WTC11 (cell line): ENCODE data around the gene FARP2. TPM values are rescaled to one million over a fixed set of nuclear protein-coding genes. Genes with fewer than 3 reads are reported as not detected.

Source experiments
- ATAC-seq: fragments of 200-7000 bp; cut with Tn5 transposase; 2 replicates; pipeline ENCODE4 v1.10.0; 2021; ENCODE audit warnings: mild to moderate bottlenecking, moderate library complexity
- CTCF ChIA-PET: fragments of 300-600 bp; sonication (Branson Sonifier 250); formaldehyde crosslinking; loops from one replicate; lab custom pipeline; 2021; ENCODE audit warnings: antibody characterized with exemption; lab: Charles Lee
- POLR2A ChIA-PET: fragments of 350-600 bp; sonication (Branson Sonifier 250); formaldehyde crosslinking; loops from one replicate; lab custom pipeline; 2021; ENCODE audit warnings: antibody characterized with exemption; lab: Charles Lee
- DNase-seq: peaks from one replicate; pipeline ENCODE4 v3.0.0; 2021; ENCODE audit warnings: low spot score
- H3K27ac Mint-ChIP-seq: 2 replicates; pipeline ENCODE4 v1.8.0; 2021; ENCODE audit warnings: mixed read lengths
- H3K27me3 Mint-ChIP-seq: 2 replicates; pipeline ENCODE4 v1.8.0; 2021; ENCODE audit warnings: low read depth, mild to moderate bottlenecking, moderate library complexity, mixed read lengths
- H3K36me3 Mint-ChIP-seq: 2 replicates; pipeline ENCODE4 v1.8.0; 2021; ENCODE audit warnings: mixed read lengths
- H3K4me1 Mint-ChIP-seq: 2 replicates; pipeline ENCODE4 v1.8.0; 2022; ENCODE audit warnings: mixed read lengths
- H3K4me3 Mint-ChIP-seq: 2 replicates; pipeline ENCODE4 v1.8.0; 2021; ENCODE audit warnings: mild to moderate bottlenecking, moderate library complexity, mixed read lengths
- H3K9me3 Mint-ChIP-seq: 2 replicates; pipeline ENCODE4 v1.8.0; 2021; ENCODE audit warnings: mixed read lengths
- ARID4B ChIP-seq: sonication (generic); formaldehyde crosslinking; IDR thresholded peaks from 2 replicates; pipeline ENCODE4 v1.8.0; 2023; ENCODE audit warnings: missing genetic modification reagents, mild to moderate bottlenecking, borderline replicate concordance
- ATF3 ChIP-seq: sonication (generic); formaldehyde crosslinking; conservative IDR thresholded peaks from 2 replicates; pipeline ENCODE4 v1.8.1; 2022; ENCODE audit warnings: mild to moderate bottlenecking, missing genetic modification reagents
- CREM ChIP-seq: sonication (generic); formaldehyde crosslinking; IDR thresholded peaks from 2 replicates; pipeline ENCODE4 v1.8.1; 2022; ENCODE audit warnings: mild to moderate bottlenecking, missing genetic modification reagents, moderate library complexity
- FOXJ3 ChIP-seq: sonication (generic); formaldehyde crosslinking; IDR thresholded peaks from 2 replicates; pipeline ENCODE4 v1.9.0; 2021; ENCODE audit warnings: missing genetic modification reagents, mild to moderate bottlenecking, borderline replicate concordance
- HMGA2 ChIP-seq: fragments of 250-450 bp; sonication (Bioruptor Pico); IDR thresholded peaks from 2 replicates; pipeline ENCODE4 v1.4.0; 2021; ENCODE audit warnings: mild to moderate bottlenecking, moderate library complexity
- PRDM15 ChIP-seq: sonication (generic); formaldehyde crosslinking; IDR thresholded peaks from 2 replicates; pipeline ENCODE4 v1.8.0; 2022; ENCODE audit warnings: missing genetic modification reagents
- PREB ChIP-seq: sonication (generic); formaldehyde crosslinking; IDR thresholded peaks from 2 replicates; pipeline ENCODE4 v1.8.1; 2022; ENCODE audit warnings: mild to moderate bottlenecking, missing genetic modification reagents, moderate library complexity, borderline replicate concordance
- SMAD4 ChIP-seq: sonication (generic); formaldehyde crosslinking; IDR thresholded peaks from 2 replicates; pipeline ENCODE4 v1.8.0; 2022; ENCODE audit warnings: mild to moderate bottlenecking, missing genetic modification reagents
- USF2 ChIP-seq: sonication (generic); formaldehyde crosslinking; IDR thresholded peaks from 2 replicates; pipeline ENCODE4 v1.8.1; 2023; ENCODE audit warnings: mild to moderate bottlenecking, missing genetic modification reagents, moderate library complexity
- ZNF396 ChIP-seq: fragments of 250-450 bp; sonication (Bioruptor Pico); IDR thresholded peaks from 2 replicates; pipeline ENCODE4 v1.8.0; 2021; ENCODE audit warnings: mild to moderate bottlenecking, moderate library complexity, borderline replicate concordance
- total RNA-seq: library from RNA; stranded (reverse); gene quantifications from 3 replicates; pipeline ENCODE4 v1.2.3, GENCODE V29; 2021
- TF ChIP-seq, protein P1 (sequence below): sonication (generic); formaldehyde crosslinking; IDR thresholded peaks from 2 replicates; pipeline ENCODE4 v1.8.1; 2023; ENCODE audit warnings: mild to moderate bottlenecking, missing genetic modification reagents
- TF ChIP-seq, protein P2 (sequence below): sonication (generic); formaldehyde crosslinking; IDR thresholded peaks from 2 replicates; pipeline ENCODE4 v1.8.0; 2022; ENCODE audit warnings: mild to moderate bottlenecking, missing genetic modification reagents
- TF ChIP-seq, protein P3 (sequence below): sonication (generic); formaldehyde crosslinking; IDR thresholded peaks from 2 replicates; pipeline ENCODE4 v1.8.1; 2023; ENCODE audit warnings: mild to moderate bottlenecking, missing genetic modification reagents

Gene FARP2
- total RNA-seq, 1 experiment from 2014 or later = 37.8 TPM

DNA sequence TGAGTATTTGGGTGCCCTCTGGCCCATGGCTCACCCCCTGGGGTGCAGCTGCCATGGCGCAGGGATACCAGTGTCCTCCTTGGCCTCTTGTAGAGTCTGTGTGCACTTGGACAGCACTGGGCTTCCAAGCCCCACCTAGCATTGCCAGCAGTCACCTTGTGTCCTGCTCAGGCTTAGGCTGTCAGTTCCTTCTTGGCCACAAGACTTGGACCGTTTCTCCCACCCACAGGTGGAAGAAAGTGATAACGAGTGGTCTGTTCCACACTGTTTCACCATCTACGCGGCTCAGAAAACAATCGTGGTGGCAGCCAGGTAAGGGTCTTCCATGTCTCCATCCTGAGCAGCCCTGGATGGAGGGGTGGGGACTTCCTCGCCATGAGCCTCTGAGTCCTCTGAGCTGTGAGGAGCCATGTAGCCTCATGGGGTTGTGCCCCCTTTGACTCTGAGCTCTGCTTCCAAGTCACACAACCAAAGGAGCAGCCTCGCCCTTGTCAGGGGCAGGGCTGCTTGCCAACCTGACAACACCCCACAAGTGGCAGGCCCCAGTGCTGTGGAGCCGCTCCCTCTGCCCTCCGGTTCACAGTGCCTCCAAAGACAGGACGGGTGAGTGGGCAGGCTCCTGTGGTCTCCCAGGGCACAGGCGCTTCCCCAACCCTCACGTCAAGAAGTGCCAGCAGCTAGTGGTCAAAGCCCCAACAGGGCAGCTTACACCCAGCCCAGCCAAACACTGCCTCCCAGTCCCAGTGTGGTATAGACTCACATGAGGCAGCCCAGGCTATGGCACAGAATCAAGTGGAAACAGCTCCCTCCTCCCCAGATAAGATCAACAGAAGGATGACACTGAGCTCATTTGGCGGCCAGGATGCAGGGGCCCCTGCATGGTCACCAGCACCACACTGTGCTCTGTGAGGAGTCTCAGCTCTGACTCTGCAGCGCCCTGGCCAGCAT lies 133.9 kb downstream of the FARP2 start:
- 0 out of 2 replicates have a peak, but pooled peaks cover 2% of the 10 kb centered on the region for H3K9me3 Mint-ChIP-seq
- peak overlapping the region; percentile 5; the same call in 1 of the 2 replicates for H3K27ac Mint-ChIP-seq
- peaks cover 7% of the 10 kb centered on the region; the same call in 1 of the 2 replicates for H3K36me3 Mint-ChIP-seq
- ChIA-PET POLR2A (no interaction called here), CTCF (interaction anchor here (0.8 to 1.6 kb wide), 3 partner anchors 8 to 98 kb away, joined by 3 to 6 read pairs (median 4); no protein-coding TSS in a partner anchor)
- no peak overlapping the region for H3K4me3 Mint-ChIP-seq
- DNase-seq (no peak), ATAC-seq (no peak)
- H3K27me3 Mint-ChIP-seq = no peaks in the 10 kb centered on the region
- H3K4me1 Mint-ChIP-seq = peaks cover 2% of the 10 kb centered on the region; the same call in 1 of the 2 replicates
- TF ChIP-seq ARID4B (CRISPR knock-in tag) = no peak
- no peak for TF ChIP-seq ATF3 (CRISPR knock-in tag)
- no peak for TF ChIP-seq PREB (CRISPR knock-in tag)

- Mint-ChIP-seq H3K36me3 (peaks cover 13% of the 10 kb centered on the region), H3K9me3 (0 out of 2 replicates have a peak, but pooled peaks cover 2% of the 10 kb centered on the region), H3K4me3 (no peak overlapping the region), H3K27ac (peak overlapping the region; percentile 91), H3K4me1 (peaks cover 2% of the 10 kb centered on the region; the same call in 1 of the 2 replicates), H3K27me3 (no peaks in the 10 kb centered on the region)
- ChIA-PET CTCF (interaction anchor here (0.8 to 1.6 kb wide), 4 partner anchors 9 to 650 kb away, joined by 3 to 6 read pairs (median 4); no protein-coding TSS in a partner anchor), POLR2A (interaction anchor here (1.2 kb wide), 1 partner anchor 10 kb away, joined by 4 read pairs; no protein-coding TSS in a partner anchor)
- ATAC-seq = peak; percentile 36
- DNase-seq = no peak
- TF ChIP-seq HMGA2 (CRISPR knock-in tag) = no peak
- TF ChIP-seq SMAD4 = no peak
- TF ChIP-seq USF2 (CRISPR knock-in tag) = no peak
- TF ChIP-seq ZNF396 (CRISPR knock-in tag) = no peak
- TF ChIP-seq, protein P1, sequence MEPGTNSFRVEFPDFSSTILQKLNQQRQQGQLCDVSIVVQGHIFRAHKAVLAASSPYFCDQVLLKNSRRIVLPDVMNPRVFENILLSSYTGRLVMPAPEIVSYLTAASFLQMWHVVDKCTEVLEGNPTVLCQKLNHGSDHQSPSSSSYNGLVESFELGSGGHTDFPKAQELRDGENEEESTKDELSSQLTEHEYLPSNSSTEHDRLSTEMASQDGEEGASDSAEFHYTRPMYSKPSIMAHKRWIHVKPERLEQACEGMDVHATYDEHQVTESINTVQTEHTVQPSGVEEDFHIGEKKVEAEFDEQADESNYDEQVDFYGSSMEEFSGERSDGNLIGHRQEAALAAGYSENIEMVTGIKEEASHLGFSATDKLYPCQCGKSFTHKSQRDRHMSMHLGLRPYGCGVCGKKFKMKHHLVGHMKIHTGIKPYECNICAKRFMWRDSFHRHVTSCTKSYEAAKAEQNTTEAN = no peak
- no peak for TF ChIP-seq FOXJ3 (CRISPR knock-in tag)
- TF ChIP-seq PRDM15 = no peak; the same call in 1 of the 2 replicates
- TF ChIP-seq CREM (CRISPR knock-in tag) = no peak
- TF ChIP-seq, protein P2, sequence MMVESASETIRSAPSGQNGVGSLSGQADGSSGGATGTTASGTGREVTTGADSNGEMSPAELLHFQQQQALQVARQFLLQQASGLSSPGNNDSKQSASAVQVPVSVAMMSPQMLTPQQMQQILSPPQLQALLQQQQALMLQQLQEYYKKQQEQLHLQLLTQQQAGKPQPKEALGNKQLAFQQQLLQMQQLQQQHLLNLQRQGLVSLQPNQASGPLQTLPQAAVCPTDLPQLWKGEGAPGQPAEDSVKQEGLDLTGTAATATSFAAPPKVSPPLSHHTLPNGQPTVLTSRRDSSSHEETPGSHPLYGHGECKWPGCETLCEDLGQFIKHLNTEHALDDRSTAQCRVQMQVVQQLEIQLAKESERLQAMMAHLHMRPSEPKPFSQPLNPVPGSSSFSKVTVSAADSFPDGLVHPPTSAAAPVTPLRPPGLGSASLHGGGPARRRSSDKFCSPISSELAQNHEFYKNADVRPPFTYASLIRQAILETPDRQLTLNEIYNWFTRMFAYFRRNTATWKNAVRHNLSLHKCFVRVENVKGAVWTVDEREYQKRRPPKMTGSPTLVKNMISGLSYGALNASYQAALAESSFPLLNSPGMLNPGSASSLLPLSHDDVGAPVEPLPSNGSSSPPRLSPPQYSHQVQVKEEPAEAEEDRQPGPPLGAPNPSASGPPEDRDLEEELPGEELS (CRISPR knock-in tag) = no peak
- TF ChIP-seq, protein P3, sequence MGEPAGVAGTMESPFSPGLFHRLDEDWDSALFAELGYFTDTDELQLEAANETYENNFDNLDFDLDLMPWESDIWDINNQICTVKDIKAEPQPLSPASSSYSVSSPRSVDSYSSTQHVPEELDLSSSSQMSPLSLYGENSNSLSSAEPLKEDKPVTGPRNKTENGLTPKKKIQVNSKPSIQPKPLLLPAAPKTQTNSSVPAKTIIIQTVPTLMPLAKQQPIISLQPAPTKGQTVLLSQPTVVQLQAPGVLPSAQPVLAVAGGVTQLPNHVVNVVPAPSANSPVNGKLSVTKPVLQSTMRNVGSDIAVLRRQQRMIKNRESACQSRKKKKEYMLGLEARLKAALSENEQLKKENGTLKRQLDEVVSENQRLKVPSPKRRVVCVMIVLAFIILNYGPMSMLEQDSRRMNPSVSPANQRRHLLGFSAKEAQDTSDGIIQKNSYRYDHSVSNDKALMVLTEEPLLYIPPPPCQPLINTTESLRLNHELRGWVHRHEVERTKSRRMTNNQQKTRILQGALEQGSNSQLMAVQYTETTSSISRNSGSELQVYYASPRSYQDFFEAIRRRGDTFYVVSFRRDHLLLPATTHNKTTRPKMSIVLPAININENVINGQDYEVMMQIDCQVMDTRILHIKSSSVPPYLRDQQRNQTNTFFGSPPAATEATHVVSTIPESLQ = no peak
Observed at GRCh38 chr2:241490825-241491506, 134.9 kb downstream of the FARP2 start.
